SK-N-SH (cell line): ENCODE results near the gene LTBR.

ENCODE experiments used
- MEF2A ChIP-seq: IDR thresholded peaks from 2 replicates; pipeline ENCODE4 v1.4.0; 2012; ENCODE audit warnings: low read depth, borderline replicate concordance
- MXI1 ChIP-seq: IDR thresholded peaks from 2 replicates; pipeline ENCODE4 v1.6.1; 2012; ENCODE audit warnings: mild to moderate bottlenecking, low read depth, low read length, improper control_type of control experiment
- POLR2AphosphoS5 ChIP-seq: IDR thresholded peaks from 2 replicates; pipeline ENCODE4 v1.6.1; 2012; ENCODE audit warnings: low read depth, low read length
- REST ChIP-seq: IDR thresholded peaks from 2 replicates; pipeline ENCODE4 v1.6.1; 2012; ENCODE audit warnings: mild to moderate bottlenecking, low read depth, low read length, moderate library complexity
- TF ChIP-seq, protein P1 (sequence below): fragments of 200-600 bp; sonication (generic); IDR thresholded peaks from 2 replicates; pipeline ENCODE4 v1.6.1; 2017; ENCODE audit warnings: antibody characterized with exemption, mild to moderate bottlenecking, moderate library complexity

DNA sequence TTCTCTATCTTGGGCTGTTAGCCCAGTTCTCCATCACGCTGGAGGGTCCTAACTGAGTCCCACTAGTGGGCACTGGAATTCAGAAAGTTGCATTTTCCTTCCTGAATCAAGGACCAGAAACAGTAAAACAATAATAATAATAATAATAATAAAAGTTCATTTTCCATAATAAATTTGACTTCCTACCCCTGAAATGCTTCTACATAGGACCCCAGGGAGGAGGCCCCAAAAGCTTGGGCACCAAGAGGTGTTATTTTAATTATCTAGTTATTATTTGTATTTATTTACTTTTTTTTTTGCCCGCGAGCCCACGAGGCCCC, 21.0 kb upstream of the LTBR start:
- TF ChIP-seq POLR2AphosphoS5 (no peak), REST (no peak), MEF2A (no peak), MXI1 (no peak)
- TF ChIP-seq, protein P1, sequence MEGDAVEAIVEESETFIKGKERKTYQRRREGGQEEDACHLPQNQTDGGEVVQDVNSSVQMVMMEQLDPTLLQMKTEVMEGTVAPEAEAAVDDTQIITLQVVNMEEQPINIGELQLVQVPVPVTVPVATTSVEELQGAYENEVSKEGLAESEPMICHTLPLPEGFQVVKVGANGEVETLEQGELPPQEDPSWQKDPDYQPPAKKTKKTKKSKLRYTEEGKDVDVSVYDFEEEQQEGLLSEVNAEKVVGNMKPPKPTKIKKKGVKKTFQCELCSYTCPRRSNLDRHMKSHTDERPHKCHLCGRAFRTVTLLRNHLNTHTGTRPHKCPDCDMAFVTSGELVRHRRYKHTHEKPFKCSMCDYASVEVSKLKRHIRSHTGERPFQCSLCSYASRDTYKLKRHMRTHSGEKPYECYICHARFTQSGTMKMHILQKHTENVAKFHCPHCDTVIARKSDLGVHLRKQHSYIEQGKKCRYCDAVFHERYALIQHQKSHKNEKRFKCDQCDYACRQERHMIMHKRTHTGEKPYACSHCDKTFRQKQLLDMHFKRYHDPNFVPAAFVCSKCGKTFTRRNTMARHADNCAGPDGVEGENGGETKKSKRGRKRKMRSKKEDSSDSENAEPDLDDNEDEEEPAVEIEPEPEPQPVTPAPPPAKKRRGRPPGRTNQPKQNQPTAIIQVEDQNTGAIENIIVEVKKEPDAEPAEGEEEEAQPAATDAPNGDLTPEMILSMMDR, result no peak
